ENCODE measurements around the gene AHRR. TPM values are rescaled to one million over a fixed set of nuclear protein-coding genes. Genes with fewer than 3 reads are reported as not detected.

Gene AHRR
- total RNA-seq, 1 donor from 2014 or later: 2.0 TPM

DNA sequence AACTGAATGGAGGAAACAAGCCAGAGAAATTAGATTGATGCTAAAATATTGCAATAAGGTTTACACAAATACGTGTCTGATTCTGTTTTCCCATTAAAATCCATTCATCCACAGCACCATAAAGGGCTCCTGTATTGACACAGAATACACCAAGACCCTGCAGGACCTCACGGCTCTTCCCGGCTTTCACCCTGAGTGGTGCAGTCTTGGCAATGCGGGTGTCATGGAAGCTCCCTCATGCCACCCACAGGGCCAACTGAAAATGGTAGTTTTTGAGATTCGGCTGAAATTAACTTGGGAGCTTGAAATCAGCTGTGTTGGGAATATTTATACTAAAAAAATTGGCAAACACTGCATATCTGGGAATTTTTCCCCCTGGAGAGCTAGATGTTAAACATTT, 104.2 kb downstream of the AHRR start:
- no peak overlapping the region for H3K27ac Mint-ChIP-seq (ENCODE audit: unreplicated experiment)
- peaks cover 7% of the 10 kb centered on the region for H3K27me3 Mint-ChIP-seq (ENCODE audit: unreplicated experiment)
- H3K36me3 Mint-ChIP-seq (ENCODE audit: unreplicated experiment): peaks cover 4% of the 10 kb centered on the region
- H3K4me3 Mint-ChIP-seq (ENCODE audit: unreplicated experiment): no peak overlapping the region
- DNase-seq: no peak
- H3K9me3 Mint-ChIP-seq (ENCODE audit: unreplicated experiment): peaks cover 4% of the 10 kb centered on the region
- H3K4me1 Mint-ChIP-seq (ENCODE audit: low read depth, unreplicated experiment): peaks cover 3% of the 10 kb centered on the region
- TF ChIP-seq, protein P1, sequence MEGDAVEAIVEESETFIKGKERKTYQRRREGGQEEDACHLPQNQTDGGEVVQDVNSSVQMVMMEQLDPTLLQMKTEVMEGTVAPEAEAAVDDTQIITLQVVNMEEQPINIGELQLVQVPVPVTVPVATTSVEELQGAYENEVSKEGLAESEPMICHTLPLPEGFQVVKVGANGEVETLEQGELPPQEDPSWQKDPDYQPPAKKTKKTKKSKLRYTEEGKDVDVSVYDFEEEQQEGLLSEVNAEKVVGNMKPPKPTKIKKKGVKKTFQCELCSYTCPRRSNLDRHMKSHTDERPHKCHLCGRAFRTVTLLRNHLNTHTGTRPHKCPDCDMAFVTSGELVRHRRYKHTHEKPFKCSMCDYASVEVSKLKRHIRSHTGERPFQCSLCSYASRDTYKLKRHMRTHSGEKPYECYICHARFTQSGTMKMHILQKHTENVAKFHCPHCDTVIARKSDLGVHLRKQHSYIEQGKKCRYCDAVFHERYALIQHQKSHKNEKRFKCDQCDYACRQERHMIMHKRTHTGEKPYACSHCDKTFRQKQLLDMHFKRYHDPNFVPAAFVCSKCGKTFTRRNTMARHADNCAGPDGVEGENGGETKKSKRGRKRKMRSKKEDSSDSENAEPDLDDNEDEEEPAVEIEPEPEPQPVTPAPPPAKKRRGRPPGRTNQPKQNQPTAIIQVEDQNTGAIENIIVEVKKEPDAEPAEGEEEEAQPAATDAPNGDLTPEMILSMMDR (IDR thresholded peaks at IDR 0.05; ENCODE audit: partially characterized antibody, unreplicated experiment): no peak

DNA sequence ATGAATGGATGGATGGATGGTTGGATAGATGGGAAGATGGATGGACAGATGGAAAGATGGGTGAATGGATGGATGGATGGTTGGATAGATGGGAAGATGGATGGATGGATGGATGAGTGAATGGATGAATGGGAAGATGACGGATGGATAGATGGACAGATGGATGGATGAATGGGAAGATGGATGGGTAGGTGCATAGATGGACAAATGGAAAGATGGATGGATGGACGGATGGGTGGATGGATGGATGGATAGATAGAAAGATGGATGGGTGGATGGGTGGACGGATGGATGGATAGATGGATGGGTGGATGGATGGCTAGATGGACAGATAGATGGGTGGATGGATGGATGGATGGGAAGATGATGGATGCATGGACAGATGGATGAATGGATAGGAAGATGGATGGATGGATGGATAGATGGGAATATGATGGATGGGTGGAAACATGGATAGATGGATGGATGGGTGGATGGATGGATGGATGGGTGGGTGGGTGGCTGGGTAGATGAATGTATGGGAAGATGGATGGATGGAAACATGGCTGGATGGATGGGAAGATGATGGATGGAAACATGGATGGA, 105.0 kb downstream of the AHRR start:
- TF ChIP-seq, protein P1 (IDR thresholded peaks at IDR 0.05; ENCODE audit: partially characterized antibody, unreplicated experiment): no peak
- Mint-ChIP-seq H3K9me3 (ENCODE audit: unreplicated experiment) (peaks cover 4% of the 10 kb centered on the region), H3K4me1 (ENCODE audit: low read depth, unreplicated experiment) (peaks cover 3% of the 10 kb centered on the region), H3K4me3 (ENCODE audit: unreplicated experiment) (no peak overlapping the region), H3K27me3 (ENCODE audit: unreplicated experiment) (peaks cover 7% of the 10 kb centered on the region), H3K36me3 (ENCODE audit: unreplicated experiment) (peaks cover 4% of the 10 kb centered on the region), H3K27ac (ENCODE audit: unreplicated experiment) (no peak overlapping the region)
- DNase-seq: no peak

- no peak overlapping the region for H3K4me3 Mint-ChIP-seq (ENCODE audit: unreplicated experiment)
- peaks cover 3% of the 10 kb centered on the region for H3K4me1 Mint-ChIP-seq (ENCODE audit: low read depth, unreplicated experiment)
- H3K27me3 Mint-ChIP-seq (ENCODE audit: unreplicated experiment): peaks cover 5% of the 10 kb centered on the region
- TF ChIP-seq, protein P1 (IDR thresholded peaks at IDR 0.05; ENCODE audit: partially characterized antibody, unreplicated experiment): no peak
- H3K9me3 Mint-ChIP-seq (ENCODE audit: unreplicated experiment): peaks cover 4% of the 10 kb centered on the region
- no peak for DNase-seq
- no peak overlapping the region for H3K27ac Mint-ChIP-seq (ENCODE audit: unreplicated experiment)
- peaks cover 4% of the 10 kb centered on the region for H3K36me3 Mint-ChIP-seq (ENCODE audit: unreplicated experiment)
Measured at GRCh38 chr5:427415-428087, 106.0 kb downstream of the AHRR start.

DNA sequence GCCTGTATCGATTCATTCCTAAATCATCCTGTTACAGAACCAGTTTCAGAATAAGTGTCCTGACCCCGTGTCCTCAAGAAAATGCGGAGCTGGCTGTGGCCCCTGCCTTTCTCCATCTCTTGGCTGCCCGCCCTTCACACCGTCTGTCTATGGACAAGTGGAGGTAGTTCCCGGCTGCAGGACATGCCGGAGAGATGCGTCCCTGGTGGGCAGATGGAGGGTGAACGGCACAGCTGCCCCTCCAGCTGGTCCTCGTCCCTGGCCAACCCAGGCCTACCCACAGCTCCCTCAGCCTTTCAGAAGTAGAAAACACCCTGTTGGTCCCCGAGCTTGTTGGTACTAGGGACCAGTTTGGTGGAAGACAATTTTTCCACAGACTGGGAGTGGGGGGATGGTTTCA, 106.7 kb downstream of the AHRR start:
- H3K4me1 Mint-ChIP-seq (ENCODE audit: low read depth, unreplicated experiment): peaks cover 3% of the 10 kb centered on the region
- TF ChIP-seq, protein P1 (IDR thresholded peaks at IDR 0.05; ENCODE audit: partially characterized antibody, unreplicated experiment): no peak
- peaks cover 4% of the 10 kb centered on the region for H3K36me3 Mint-ChIP-seq (ENCODE audit: unreplicated experiment)
- H3K27ac Mint-ChIP-seq (ENCODE audit: unreplicated experiment): no peak overlapping the region
- no peak overlapping the region for H3K4me3 Mint-ChIP-seq (ENCODE audit: unreplicated experiment)
- peaks cover 4% of the 10 kb centered on the region for H3K9me3 Mint-ChIP-seq (ENCODE audit: unreplicated experiment)
- peaks cover 6% of the 10 kb centered on the region for H3K27me3 Mint-ChIP-seq (ENCODE audit: unreplicated experiment)
- no peak for DNase-seq

DNA sequence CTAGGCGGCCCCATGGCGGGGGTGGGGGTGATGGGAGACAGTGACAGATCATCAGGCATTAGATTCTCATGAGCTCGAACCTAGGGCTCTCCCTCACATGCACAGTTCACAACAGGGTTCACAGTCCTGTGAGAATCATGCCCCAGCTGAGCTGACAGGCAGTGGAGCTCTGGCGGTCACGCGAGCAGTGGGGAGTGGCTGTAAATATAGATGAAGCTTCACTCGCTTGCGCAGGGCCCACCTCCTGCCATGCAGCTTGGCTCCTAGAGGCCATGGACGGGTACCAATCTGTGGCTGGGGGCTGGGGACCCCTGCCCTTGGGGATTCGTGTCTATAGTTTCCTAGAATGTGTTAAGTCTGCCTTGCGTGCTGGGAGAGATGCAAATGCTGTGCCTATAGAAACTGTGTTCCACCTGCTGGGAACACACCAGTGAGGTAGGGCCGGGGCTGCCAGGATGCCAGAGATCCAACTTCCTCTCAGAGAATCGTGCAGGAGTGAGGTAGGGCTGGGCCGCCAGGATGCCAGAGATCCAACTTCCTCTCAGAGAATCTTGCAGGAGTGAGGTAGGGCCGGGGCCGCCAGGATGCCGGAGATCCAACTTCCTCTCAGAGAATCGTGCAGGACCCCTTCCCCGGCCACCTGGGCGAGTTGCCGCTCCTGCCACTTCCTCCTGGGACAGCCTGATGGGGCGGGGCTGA, 107.4 kb downstream of the AHRR start:
- peaks cover 4% of the 10 kb centered on the region for H3K36me3 Mint-ChIP-seq (ENCODE audit: unreplicated experiment)
- H3K9me3 Mint-ChIP-seq (ENCODE audit: unreplicated experiment): peaks cover 4% of the 10 kb centered on the region
- DNase-seq: no peak
- TF ChIP-seq, protein P1 (IDR thresholded peaks at IDR 0.05; ENCODE audit: partially characterized antibody, unreplicated experiment): no peak
- no peak overlapping the region for H3K4me3 Mint-ChIP-seq (ENCODE audit: unreplicated experiment)
- H3K27ac Mint-ChIP-seq (ENCODE audit: unreplicated experiment): no peak overlapping the region
- peaks cover 3% of the 10 kb centered on the region for H3K4me1 Mint-ChIP-seq (ENCODE audit: low read depth, unreplicated experiment)
- H3K27me3 Mint-ChIP-seq (ENCODE audit: unreplicated experiment): peaks cover 6% of the 10 kb centered on the region

All from glutamatergic neuron (in vitro differentiated cells).